GM12865 (cell line): Measurements from ENCODE around the gene CAMK2B.

ENCODE experiments used
- DNase-seq: peaks from one replicate; pipeline ENCODE4 v3.0.0; 2010; ENCODE audit warnings: low read depth
- H3K4me3 ChIP-seq: 2 replicates; pipeline ENCODE4 v1.5.1; 2011; ENCODE audit warnings: mild to moderate bottlenecking, low read depth, low read length, control low read depth
- TF ChIP-seq, protein P1 (sequence below): IDR thresholded peaks from 2 replicates; pipeline ENCODE4 v1.5.1; 2011; ENCODE audit warnings: low read length, control low read depth, low read depth, inconsistent platforms; ENCODE audit not compliant: insufficient read depth; ENCODE audit errors: missing control alignments

Gene CAMK2B

DNA sequence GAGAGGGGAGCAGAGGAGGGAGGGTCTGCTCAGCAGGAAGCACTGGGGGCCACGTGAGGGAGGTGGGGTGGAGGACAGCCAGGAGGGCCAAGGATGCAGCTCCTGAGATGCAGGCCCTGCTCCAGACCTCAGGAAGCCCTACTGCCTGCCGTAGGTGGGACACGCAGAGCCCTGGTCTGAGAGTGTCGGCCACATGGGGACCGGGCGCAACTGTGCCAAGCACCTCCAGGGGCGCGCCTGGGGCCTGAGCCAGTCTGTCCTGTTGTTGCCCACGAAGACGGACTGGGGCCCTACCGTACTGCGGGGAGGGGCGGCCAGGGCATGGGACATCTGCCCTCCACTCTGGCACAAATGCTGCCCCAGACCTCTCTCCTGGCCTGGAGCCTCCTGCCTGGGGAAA, 93.0 kb downstream of the CAMK2B start:
- TF ChIP-seq, protein P1, sequence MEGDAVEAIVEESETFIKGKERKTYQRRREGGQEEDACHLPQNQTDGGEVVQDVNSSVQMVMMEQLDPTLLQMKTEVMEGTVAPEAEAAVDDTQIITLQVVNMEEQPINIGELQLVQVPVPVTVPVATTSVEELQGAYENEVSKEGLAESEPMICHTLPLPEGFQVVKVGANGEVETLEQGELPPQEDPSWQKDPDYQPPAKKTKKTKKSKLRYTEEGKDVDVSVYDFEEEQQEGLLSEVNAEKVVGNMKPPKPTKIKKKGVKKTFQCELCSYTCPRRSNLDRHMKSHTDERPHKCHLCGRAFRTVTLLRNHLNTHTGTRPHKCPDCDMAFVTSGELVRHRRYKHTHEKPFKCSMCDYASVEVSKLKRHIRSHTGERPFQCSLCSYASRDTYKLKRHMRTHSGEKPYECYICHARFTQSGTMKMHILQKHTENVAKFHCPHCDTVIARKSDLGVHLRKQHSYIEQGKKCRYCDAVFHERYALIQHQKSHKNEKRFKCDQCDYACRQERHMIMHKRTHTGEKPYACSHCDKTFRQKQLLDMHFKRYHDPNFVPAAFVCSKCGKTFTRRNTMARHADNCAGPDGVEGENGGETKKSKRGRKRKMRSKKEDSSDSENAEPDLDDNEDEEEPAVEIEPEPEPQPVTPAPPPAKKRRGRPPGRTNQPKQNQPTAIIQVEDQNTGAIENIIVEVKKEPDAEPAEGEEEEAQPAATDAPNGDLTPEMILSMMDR = no peak
- DNase-seq = no peak

DNA sequence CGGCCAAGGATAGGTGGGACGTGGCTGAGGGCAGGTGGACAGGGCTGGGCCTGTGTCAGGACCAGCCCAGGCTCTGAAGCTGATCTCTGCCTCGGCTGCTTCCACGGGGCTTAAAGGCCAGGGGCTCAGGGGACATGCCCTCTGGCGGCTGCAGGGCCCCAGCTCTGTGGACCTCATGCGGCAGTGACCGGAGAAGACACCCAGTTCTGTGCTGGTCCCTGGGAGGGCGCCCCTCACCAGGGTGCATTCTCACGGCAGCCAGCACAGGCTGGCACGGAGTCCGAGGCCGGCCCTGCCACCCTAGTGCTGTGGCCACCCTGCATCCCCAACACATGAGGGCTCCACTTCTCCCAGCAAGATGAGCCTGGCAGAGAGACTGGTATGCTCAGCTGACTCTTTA, 94.3 kb downstream of the CAMK2B start:
- DNase-seq = no peak
- no peak overlapping the region for H3K4me3 ChIP-seq
- TF ChIP-seq, protein P1 = no peak

More for the DNA sequence above, 93.0 kb downstream of the CAMK2B start:
- no peak overlapping the region for H3K4me3 ChIP-seq

DNA sequence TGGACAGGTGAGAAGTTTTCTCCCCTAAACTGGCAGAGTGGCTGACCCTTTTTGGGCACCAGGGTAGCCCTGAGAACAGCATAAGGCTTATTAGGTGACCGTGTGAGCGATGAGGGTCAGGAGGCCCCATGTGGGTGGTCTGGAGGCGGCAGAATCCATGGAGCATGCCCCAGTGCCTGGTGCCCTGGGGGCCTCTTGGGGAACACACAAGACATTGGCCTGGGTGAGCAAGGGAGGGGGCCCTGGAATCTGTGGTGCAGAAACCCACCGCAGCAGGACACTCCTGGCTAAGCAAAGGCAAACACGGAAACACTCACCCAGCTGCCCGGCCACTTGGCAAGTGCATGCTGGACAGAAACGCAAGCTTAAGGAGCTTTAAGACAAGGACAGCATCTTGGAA, 95.1 kb downstream of the CAMK2B start:
- TF ChIP-seq, protein P1 = no peak
- no peak for DNase-seq
- no peak overlapping the region for H3K4me3 ChIP-seq

DNA sequence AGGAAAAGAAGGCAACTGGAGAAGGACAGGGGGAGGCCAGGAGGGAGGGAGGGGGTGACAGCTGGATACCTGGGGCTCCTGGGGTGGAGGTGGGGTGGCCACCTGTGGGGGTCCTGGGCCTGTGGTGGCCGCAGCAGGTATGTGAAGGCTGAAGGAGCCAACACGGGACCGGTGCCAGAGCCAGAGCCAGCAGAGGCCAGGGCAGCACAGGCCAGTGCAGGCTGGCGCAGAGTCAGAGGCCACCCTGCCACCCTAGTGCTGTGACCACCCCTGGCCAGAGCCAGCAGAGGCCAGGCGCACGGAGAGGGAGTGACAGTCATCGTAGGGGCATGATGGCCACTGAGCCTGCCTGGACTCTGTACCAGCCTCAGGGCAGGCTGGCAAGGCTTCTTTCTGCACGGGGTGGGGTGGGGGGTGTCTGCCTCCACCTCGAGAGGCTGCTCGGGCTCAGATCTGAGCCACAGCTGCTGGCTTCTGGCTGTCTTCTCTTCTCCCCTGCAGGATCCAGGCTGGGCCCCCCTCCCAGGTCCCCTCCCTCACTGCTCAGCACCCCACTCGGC, 95.8 kb downstream of the CAMK2B start:
- no peak for DNase-seq
- TF ChIP-seq, protein P1 = no peak
- H3K4me3 ChIP-seq = no peak overlapping the region

DNA sequence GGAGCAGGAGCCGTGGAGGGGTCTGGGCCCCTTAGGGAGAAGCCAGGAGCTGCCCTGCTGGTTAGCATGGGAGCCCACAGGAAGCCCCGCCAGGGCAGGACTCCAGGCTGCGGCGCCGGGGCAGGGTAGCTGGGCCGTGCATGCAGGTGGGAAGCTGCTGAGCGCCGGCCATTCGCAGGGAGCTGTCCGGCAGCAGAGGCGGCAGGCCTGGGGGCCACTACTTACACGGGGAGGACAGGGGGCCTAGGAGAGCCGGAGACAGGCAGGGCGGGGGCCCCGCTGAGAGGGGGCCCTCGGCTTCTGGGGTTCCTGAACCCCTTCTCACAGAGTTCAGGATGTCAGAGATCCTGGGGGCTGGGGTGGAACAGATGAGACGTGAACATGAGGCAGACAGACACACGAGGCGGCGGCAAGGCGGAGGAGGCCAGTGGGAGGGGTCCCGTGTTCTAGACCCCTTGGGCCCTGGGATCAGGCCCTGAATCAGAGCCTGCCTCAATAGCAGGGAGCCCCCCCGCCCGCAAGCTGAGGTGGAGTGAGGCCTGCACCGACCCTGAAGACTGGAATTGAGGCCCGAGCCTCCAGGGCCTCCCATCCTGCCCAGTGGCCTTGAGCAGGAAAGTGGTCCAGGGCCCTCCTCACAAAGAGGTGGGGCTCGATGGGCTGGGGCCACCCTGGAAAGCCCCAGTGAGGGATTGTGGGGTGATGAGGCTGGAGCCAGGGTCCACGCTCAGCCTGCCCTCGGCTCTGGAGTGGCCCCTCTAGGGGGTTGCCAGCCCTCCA, 96.6 kb downstream of the CAMK2B start:
- H3K4me3 ChIP-seq = no peak overlapping the region
- TF ChIP-seq, protein P1 = no peak
- DNase-seq = no peak

DNA sequence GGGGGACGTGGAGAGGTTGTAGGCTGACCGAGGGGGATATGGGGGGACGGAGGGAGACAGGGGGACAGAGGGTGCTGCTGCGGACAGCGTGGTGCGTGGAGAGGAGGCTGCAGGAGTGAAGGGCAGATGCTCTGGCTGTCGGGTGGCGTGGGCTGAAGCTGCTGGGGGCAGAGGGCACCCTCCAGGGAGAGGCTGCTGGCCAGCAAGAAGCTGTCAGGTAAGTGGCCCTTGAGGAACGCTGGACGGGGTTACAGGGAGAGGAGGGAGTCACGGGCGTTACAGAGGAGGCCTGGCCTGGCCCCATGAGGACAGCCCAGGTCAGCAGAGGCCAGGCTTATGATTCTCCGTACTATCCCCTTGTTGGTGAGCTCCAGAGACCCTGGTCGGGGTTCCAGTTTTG, 97.5 kb downstream of the CAMK2B start:
- TF ChIP-seq, protein P1 = no peak
- DNase-seq = no peak

More for the DNA sequence above, 97.5 kb downstream of the CAMK2B start:
- H3K4me3 ChIP-seq = no peak overlapping the region
